ENCODE measurements around the gene CLTA. TPM values are rescaled to one million over a fixed set of nuclear protein-coding genes. Genes with fewer than 3 reads are reported as not detected.
"Not testable (repeated sequence)": the region's sequence is repeated elsewhere in the genome, so short reads cannot be mapped to it uniquely, and the experiment has no call there.

CLTA gene
- total RNA-seq, 1 donor from 2014 or later: 222 TPM

GRCh38 chr9:36154331-36154952 lies 36.3 kb upstream of the CLTA start:
- H3K4me3 Mint-ChIP-seq: no peak overlapping the region
- peaks cover 10% of the 10 kb centered on the region for H3K4me1 Mint-ChIP-seq
- peaks cover 5% of the 10 kb centered on the region for H3K9me3 Mint-ChIP-seq
- H3K27ac Mint-ChIP-seq (ENCODE audit: unreplicated experiment): peak overlapping the region; percentile 68
- TF ChIP-seq, protein P1, sequence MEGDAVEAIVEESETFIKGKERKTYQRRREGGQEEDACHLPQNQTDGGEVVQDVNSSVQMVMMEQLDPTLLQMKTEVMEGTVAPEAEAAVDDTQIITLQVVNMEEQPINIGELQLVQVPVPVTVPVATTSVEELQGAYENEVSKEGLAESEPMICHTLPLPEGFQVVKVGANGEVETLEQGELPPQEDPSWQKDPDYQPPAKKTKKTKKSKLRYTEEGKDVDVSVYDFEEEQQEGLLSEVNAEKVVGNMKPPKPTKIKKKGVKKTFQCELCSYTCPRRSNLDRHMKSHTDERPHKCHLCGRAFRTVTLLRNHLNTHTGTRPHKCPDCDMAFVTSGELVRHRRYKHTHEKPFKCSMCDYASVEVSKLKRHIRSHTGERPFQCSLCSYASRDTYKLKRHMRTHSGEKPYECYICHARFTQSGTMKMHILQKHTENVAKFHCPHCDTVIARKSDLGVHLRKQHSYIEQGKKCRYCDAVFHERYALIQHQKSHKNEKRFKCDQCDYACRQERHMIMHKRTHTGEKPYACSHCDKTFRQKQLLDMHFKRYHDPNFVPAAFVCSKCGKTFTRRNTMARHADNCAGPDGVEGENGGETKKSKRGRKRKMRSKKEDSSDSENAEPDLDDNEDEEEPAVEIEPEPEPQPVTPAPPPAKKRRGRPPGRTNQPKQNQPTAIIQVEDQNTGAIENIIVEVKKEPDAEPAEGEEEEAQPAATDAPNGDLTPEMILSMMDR (conservative IDR thresholded peaks at IDR 0.05): no peak
- no peaks in the 10 kb centered on the region for H3K27me3 Mint-ChIP-seq (ENCODE audit: low read depth)
- peaks cover 14% of the 10 kb centered on the region for H3K36me3 Mint-ChIP-seq (ENCODE audit: low read depth)
- no peak for DNase-seq (ENCODE audit: low read depth, low spot score)

GRCh38 chr9:36156116-36156515 lies 34.6 kb upstream of the CLTA start:
- H3K4me3 Mint-ChIP-seq: no peak overlapping the region
- DNase-seq (ENCODE audit: low read depth, low spot score): no peak
- H3K27me3 Mint-ChIP-seq (ENCODE audit: low read depth): no peaks in the 10 kb centered on the region
- H3K27ac Mint-ChIP-seq (ENCODE audit: unreplicated experiment): no peak overlapping the region
- H3K9me3 Mint-ChIP-seq: peaks cover 5% of the 10 kb centered on the region
- H3K4me1 Mint-ChIP-seq: peaks cover 10% of the 10 kb centered on the region
- TF ChIP-seq, protein P1 (conservative IDR thresholded peaks at IDR 0.05): no peak
- peaks cover 14% of the 10 kb centered on the region for H3K36me3 Mint-ChIP-seq (ENCODE audit: low read depth)

GRCh38 chr9:36158122-36158521 lies 32.6 kb upstream of the CLTA start:
- no peak overlapping the region for H3K4me3 Mint-ChIP-seq
- TF ChIP-seq, protein P1 (conservative IDR thresholded peaks at IDR 0.05): no peak
- peaks cover 18% of the 10 kb centered on the region for H3K4me1 Mint-ChIP-seq
- H3K36me3 Mint-ChIP-seq (ENCODE audit: low read depth): peaks cover 14% of the 10 kb centered on the region
- DNase-seq (ENCODE audit: low read depth, low spot score): no peak
- peaks cover 5% of the 10 kb centered on the region for H3K9me3 Mint-ChIP-seq
- no peaks in the 10 kb centered on the region for H3K27me3 Mint-ChIP-seq (ENCODE audit: low read depth)
- H3K27ac Mint-ChIP-seq (ENCODE audit: unreplicated experiment): no peak overlapping the region

- Mint-ChIP-seq H3K4me3 (no peak overlapping the region), H3K9me3 (peaks cover 5% of the 10 kb centered on the region), H3K4me1 (peaks cover 24% of the 10 kb centered on the region), H3K27ac (ENCODE audit: unreplicated experiment) (no peak overlapping the region), H3K27me3 (ENCODE audit: low read depth) (no peaks in the 10 kb centered on the region), H3K36me3 (ENCODE audit: low read depth) (peaks cover 14% of the 10 kb centered on the region)
- DNase-seq (ENCODE audit: low read depth, low spot score): no peak
- TF ChIP-seq, protein P1 (conservative IDR thresholded peaks at IDR 0.05): no peak
Measured at GRCh38 chr9:36158917-36159316, 31.8 kb upstream of the CLTA start.

GRCh38 chr9:36159509-36159908 lies 31.2 kb upstream of the CLTA start:
- H3K27me3 Mint-ChIP-seq (ENCODE audit: low read depth); H3K9me3 Mint-ChIP-seq; H3K4me3 Mint-ChIP-seq; DNase-seq (ENCODE audit: low read depth, low spot score); H3K27ac Mint-ChIP-seq (ENCODE audit: unreplicated experiment): not testable (repeated sequence)
- Mint-ChIP-seq H3K36me3 (ENCODE audit: low read depth) (peaks cover 14% of the 10 kb centered on the region), H3K4me1 (peaks cover 20% of the 10 kb centered on the region)

DNA sequence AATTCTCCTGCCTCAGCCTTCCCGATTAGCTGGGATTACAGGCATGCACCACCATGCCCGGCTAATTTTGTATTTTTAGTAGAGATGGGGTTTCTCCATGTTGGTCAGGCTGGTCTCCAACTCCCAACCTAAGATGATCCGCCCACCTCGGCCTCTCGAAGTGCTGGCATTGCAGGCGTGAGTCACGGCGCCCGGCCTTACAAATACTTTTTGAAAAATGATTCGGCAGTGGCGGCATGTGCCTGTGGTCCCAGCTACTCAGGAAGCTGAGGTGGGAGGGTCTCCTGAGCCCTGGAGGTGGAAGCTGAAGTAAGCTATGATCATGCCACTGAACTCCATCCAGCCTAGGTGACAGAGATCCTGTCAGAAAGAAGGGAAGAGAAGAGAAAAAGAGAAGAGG lies 30.6 kb upstream of the CLTA start:
- H3K4me3 Mint-ChIP-seq; DNase-seq (ENCODE audit: low read depth, low spot score); H3K27ac Mint-ChIP-seq (ENCODE audit: unreplicated experiment); H3K9me3 Mint-ChIP-seq; H3K27me3 Mint-ChIP-seq (ENCODE audit: low read depth): not testable (repeated sequence)
- Mint-ChIP-seq H3K36me3 (ENCODE audit: low read depth) (peaks cover 11% of the 10 kb centered on the region), H3K4me1 (peaks cover 15% of the 10 kb centered on the region)
